ENCODE results near the gene PAX8.

DNA sequence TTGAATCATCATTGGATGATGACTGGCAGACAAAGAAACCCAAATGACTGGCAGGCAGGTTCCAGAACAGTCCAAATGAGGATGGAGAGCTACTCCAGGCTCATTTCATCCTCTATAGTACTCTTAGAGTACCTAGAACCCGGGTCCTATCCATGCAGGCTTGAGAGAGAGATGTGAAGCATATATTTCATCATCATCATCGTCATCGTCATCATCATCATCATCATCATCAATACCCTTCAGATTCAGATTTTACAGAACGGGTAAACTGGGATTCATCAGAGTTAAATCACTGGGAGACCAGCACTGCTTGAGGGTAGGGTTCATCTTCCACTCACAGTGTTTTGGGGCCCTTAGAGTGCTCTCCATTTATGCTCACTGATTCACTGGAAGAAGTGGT lies 52.3 kb downstream of the PAX8 start:
- TF ChIP-seq, protein P1, sequence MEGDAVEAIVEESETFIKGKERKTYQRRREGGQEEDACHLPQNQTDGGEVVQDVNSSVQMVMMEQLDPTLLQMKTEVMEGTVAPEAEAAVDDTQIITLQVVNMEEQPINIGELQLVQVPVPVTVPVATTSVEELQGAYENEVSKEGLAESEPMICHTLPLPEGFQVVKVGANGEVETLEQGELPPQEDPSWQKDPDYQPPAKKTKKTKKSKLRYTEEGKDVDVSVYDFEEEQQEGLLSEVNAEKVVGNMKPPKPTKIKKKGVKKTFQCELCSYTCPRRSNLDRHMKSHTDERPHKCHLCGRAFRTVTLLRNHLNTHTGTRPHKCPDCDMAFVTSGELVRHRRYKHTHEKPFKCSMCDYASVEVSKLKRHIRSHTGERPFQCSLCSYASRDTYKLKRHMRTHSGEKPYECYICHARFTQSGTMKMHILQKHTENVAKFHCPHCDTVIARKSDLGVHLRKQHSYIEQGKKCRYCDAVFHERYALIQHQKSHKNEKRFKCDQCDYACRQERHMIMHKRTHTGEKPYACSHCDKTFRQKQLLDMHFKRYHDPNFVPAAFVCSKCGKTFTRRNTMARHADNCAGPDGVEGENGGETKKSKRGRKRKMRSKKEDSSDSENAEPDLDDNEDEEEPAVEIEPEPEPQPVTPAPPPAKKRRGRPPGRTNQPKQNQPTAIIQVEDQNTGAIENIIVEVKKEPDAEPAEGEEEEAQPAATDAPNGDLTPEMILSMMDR (IDR thresholded peaks at IDR 0.05; ENCODE audit: poor library complexity) = no peak
- no peak for TF ChIP-seq EZH2 (IDR thresholded peaks at IDR 0.05; ENCODE audit: borderline replicate concordance)

Measured in hepatocyte (in vitro differentiated cells).